ENCODE measurements around the gene ANKLE1. TPM values are rescaled to one million over a fixed set of nuclear protein-coding genes. Genes with fewer than 3 reads are reported as not detected.
A peak's percentile ranks its signal among the peaks of the same experiment; 100 is the strongest.

Gene ANKLE1
- total RNA-seq, 2 donors from 2014 or later, result 0.51 TPM; not detected in 1

GRCh38 chr19:17305517-17306284 lies 24.0 kb downstream of the ANKLE1 start, which contains the start of gene MRPL34:
Gene MRPL34, plus strand, starts transcription at chr19:17305872. Its CDS starts 21 bp downstream, at chr19:17305893.
- peak in 1 of 2 donors; percentile 71 for TF ChIP-seq CTCF (IDR thresholded peaks at IDR 0.05)
- peak within 1 kb of the TSS; percentile 55 to 77 for H3K4me3 ChIP-seq

GRCh38 chr19:17306285-17306714 lies 24.6 kb downstream of the ANKLE1 start:
- Histone ChIP-seq H3K4me3 (peak overlapping the region; percentile 55 to 77), H3K36me3 (no peaks in the 10 kb centered on the region), H3K27me3 (no peaks in the 10 kb centered on the region), H3K27ac (peak overlapping the region; percentile 91 to 96), H3K9me3 (no peaks in the 10 kb centered on the region), H3K4me1 (peaks cover 0 to 73% of the 10 kb centered on the region in 2 donors)
- TF ChIP-seq CTCF (IDR thresholded peaks at IDR 0.05), result no peak
- no peak for DNase-seq (ENCODE audit: low spot score)

More at GRCh38 chr19:17305517-17306284, 24.0 kb downstream of the ANKLE1 start, which contains the start of gene MRPL34:
- no peaks in the 10 kb centered on the region for H3K9me3 ChIP-seq
- peak; percentile 95 for DNase-seq (ENCODE audit: low spot score)
- peaks cover 0 to 70% of the 10 kb centered on the region in 2 donors for H3K4me1 ChIP-seq
- no peaks in the 10 kb centered on the region for H3K36me3 ChIP-seq
- no peaks in the 10 kb centered on the region for H3K27me3 ChIP-seq
- peak within 1 kb of the TSS; percentile 91 to 96 for H3K27ac ChIP-seq

GRCh38 chr19:17307876-17308377 lies 26.2 kb downstream of the ANKLE1 start:
- no peaks in the 10 kb centered on the region for H3K27me3 ChIP-seq
- H3K36me3 ChIP-seq, result no peaks in the 10 kb centered on the region
- peaks cover 0 to 73% of the 10 kb centered on the region in 2 donors for H3K4me1 ChIP-seq
- TF ChIP-seq CTCF (IDR thresholded peaks at IDR 0.05), result no peak
- no peak for DNase-seq (ENCODE audit: low spot score)
- H3K9me3 ChIP-seq, result no peaks in the 10 kb centered on the region
- H3K4me3 ChIP-seq, result no peak overlapping the region
- H3K27ac ChIP-seq, result no peak overlapping the region

GRCh38 chr19:17309198-17309964 lies 27.7 kb downstream of the ANKLE1 start, which contains the start of gene DDA1:
Gene DDA1, plus strand, starts transcription at chr19:17309563. Its CDS starts 92 bp downstream, at chr19:17309655.
- Histone ChIP-seq H3K9me3 (no peaks in the 10 kb centered on the region), H3K36me3 (peaks cover 5% of the 10 kb centered on the region), H3K4me3 (peak within 1 kb of the TSS; percentile 84 to 99), H3K27ac (peak within 1 kb of the TSS; percentile 60 to 83), H3K4me1 (peaks cover 0 to 62% of the 10 kb centered on the region in 2 donors), H3K27me3 (no peaks in the 10 kb centered on the region)
- no peak for TF ChIP-seq CTCF (IDR thresholded peaks at IDR 0.05)
- DNase-seq (ENCODE audit: low spot score), result peak; percentile 100

- Histone ChIP-seq H3K27ac (peak overlapping the region; percentile 60 to 83), H3K4me1 (peaks cover 0 to 56% of the 10 kb centered on the region in 2 donors), H3K9me3 (no peaks in the 10 kb centered on the region), H3K36me3 (peaks cover 9% of the 10 kb centered on the region), H3K27me3 (no peaks in the 10 kb centered on the region), H3K4me3 (peak overlapping the region; percentile 84 to 99)
- no peak for DNase-seq (ENCODE audit: low spot score)
- no peak for TF ChIP-seq CTCF (IDR thresholded peaks at IDR 0.05)
These were observed 28.3 kb downstream of the ANKLE1 start for GRCh38 chr19:17309965-17310461.
